ENCODE data around the gene ARAP1. TPM values are rescaled to one million over a fixed set of nuclear protein-coding genes. Genes with fewer than 3 reads are reported as not detected.

The ARAP1 gene
- total RNA-seq, 1 donor from 2014 or later: 86.2 TPM

DNA sequence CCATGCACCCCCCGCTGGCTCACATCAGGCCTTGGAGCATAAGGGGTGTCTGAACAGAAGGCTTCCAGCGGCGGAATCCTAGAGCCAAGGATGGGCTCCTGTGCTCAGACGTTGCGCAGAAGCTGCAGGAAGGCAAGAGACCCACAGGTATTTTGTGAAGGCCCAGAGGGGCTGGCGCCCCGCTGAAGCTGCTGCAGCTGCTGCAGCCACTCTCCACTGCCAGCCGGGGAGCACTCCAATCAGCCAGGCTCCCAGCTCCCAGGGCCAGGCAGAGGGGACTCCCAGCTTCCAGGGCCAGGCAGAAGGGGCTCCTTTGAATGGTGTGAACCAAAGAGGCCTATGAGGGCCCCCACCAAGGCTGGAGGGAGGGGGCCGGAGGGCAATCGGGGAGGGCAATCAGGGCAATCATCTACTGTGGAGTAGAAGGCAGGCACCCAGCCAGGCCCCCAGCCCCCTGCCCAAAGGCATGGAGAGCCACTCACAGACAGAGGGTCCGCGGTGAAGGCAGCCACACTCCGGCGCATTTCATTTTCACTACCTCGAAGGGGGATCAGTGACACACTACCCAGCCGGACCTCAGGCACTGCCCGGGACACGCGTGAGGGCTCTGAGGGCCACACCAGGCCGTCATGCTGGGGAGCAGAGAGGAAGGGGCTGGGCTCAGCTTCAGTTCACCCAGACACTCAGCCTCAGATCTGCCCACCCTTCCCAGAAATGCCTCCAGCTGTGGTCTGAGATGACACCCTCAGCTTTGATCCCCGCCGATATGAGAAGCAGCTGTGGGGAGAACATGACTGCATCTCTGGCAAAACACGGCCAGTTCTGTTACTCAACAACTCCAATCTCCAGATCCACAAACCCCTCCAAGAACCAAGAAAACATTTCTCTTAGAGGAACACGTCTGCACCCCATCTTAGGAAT is 66.4 kb downstream of the ARAP1 start:
- peak; percentile 61 for DNase-seq (ENCODE audit: low spot score)

DNA sequence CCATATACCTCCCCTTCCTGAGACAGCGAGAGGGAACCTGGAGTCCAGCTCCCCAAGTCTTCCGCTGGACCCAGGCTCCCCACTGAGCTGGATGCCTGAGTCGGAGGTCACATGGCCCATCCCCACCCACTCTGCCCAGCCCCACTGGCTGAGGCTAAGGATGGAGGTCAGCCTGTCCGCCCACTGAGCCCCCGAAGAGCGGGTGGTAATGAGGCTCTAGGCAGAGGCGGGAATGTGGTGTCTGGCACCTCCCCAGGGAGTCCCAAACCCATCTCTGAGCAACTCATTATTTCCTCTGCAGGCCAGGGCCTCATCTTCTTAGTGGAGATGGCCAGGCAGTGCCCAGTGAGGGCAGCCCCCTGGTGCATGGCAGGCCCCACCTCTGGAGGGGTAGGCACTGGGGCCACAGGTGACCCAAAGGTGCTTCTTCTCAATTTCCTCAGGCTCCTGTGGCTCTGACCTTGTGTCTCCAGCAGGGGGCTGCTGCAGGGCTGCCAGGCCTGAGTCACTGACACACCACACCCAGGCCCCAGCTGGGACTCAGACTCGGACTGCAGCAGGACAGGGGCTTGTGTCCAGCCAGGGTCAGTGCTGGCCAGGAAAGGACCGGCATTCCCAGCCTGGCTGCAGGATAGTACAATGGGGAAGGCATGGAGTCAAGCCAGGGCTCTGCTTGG is 67.8 kb downstream of the ARAP1 start:
- DNase-seq (ENCODE audit: low spot score): peak; percentile 60

DNA sequence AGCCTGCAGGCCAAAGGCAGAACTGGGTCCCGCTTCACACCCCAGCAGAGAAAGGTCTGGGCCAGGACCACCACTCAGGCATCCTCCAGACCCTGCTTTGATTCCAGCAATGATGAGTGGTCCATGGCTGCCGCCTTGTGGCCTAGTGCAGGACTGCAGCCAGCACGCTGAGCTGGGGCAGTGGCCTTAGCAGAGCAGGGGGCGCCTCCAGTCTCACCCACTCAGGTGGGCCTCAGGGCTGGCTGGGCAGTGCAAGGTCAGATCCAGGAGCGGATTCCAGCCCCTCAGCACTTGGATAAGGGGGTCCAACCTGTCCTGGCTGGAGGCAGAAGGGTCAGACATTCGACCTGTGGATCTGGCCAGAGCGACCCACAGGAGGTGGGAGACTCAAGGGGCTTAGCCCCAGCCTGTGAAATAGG is 68.4 kb downstream of the ARAP1 start:
- peak; percentile 67 for DNase-seq (ENCODE audit: low spot score)

DNA sequence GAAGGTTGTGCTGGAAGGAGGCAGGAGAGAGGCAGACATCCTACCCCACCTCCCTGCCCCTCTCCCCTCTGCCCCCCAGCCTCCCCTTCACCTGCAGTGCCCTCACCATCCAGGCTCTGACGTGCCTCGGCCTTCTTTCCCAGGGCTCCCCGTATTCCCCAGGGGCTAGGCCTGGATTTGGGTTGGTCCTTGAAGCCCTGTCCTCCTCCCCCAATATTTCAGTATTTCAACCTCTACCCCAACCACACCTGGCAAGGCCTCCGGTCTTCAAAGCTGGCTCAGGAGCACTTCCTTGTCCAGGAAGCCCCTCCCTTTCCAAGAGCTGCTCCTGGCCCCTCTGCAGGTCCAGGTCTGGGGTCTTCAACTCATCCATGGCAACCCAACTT is 69.4 kb downstream of the ARAP1 start:
- no peak for DNase-seq (ENCODE audit: low spot score)

DNA sequence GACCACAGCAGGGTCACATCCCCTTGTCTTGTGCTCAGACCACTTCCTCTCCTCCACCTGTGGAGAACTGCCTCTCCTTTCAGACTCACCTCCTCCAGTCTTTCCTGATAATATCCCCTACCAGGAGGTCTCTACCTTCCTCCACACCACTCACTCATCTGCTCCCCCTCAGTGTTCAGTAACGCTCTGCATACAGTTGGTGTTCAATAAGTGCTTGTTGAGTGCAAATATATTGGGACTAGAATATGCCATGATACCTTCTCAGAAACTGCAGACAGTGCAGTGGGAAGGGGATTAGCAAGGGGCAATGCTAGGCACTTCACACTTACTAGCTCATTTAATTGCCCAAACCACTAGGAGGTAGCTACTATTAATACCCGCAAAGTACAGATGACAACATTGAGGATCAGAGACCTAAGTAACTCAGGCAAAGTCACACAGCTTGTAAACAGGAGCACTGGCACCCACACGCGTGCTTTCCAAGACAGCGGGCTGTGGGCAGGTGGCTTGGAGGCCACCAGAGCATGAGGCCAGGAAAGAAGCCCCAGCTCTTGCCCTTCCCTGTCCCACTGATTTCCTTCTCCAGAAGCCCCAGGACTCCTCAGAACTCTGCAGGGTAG is 69.9 kb downstream of the ARAP1 start:
- no peak for DNase-seq (ENCODE audit: low spot score)

DNA sequence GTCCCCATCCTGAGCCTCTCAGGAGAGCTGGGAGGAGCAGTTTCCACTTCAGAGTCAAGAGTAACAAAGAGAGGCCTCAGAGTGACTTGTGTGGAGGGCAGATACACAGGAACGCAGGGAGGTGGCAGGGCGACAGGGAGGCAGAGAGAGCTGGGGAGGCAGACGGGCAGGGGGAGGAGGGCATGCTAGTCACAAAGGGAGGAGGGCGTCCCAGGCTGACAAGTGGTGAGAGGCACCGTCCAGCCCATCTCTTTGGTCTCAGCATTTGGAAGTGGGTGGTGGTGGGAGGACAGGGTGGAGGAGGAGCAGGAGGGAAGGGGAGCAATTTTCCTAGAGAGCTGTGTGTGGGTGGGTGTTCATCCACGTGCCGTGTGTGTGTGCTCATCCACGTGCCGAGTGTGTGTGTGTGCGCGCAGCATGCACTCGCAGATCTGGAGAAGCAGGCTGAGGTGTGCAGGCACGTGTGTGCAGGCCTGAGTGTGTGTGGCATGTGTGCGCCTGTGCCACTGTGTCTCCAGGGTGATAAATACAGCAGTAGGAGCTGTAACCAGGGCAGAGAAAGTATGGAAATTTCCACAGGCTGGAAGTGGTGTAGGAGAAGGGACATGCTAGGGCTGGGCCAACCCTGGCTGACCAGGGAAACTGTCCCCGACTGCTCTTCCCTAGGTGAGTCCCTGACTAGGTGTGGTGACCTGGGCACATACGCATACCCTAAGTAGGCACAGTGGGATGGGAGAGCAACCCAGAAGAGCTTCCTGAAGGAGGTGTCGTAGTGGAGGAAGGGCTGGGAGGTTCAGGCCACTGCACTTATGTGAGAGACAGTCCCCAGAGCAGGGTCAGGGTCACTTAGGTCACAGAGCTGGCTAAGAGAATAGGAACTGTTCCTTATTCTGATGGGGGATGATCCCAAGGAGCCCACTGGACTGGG is 70.7 kb downstream of the ARAP1 start:
- DNase-seq (ENCODE audit: low spot score): no peak

DNA sequence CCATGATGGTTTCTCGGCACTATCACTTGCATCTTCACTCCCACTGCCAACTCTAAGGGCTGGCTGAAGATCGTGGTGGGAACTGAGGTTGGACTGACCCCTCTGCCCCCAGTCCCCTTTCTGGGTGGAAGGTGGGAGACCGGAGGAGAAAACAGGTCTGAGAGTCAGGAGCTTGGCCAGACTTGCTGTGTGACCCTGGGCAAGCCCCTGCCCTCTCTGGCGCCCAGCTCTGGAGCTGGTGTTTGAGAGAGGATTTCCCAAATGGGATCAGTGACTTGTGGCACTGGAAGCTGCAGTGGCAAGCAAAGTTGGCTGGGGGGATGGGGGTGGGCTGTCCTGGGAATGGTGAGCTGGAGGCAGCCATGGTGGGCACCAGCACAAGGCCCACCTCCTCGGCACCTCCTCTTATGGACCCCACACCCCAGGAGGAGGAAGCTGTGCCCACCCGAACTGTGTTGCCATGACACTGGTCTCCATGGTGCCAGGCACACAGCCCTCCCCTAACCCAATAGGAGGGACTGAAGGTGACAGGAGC is 71.5 kb downstream of the ARAP1 start:
- DNase-seq (ENCODE audit: low spot score): no peak

DNA sequence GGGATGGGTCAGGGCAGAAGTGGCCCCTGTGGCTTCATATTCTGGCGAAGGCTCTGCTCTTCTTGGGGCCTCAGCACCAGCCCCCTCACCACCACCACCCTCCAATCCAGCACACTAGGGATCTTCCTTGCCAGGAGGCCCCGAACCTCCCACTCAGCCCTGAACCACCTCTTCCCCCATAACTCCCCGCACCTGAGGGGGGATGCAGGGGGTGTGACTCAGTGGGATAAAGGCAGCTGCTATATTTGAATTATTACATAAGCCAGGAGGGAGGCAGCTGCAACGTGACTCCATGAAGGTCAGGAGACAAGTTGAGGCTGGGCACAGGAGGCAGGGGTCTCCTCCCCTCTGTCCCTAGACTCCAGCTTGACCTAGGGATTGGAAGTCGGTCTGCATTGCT is 72.3 kb downstream of the ARAP1 start:
- DNase-seq (ENCODE audit: low spot score): no peak

DNA sequence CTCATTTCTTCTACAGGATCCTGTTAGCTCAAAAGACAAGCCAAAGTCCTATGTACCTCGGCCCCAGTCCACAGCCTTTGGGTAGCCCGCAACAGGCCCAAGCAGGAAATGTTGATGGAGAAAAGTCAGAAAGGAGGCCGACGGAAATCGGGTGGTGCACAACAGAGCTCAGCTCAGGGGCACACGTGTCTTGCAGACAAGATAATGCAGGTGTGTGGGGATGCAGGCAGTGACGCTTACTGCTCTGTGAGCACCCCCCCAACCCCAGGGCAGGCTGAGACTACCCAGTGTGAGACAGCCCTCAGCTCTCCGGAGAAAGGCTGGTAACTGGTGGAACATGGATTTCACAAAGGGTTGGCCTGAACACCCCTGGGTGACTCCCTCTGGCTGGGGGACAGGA is 73.7 kb downstream of the ARAP1 start:
- no peak for DNase-seq (ENCODE audit: low spot score)

DNA sequence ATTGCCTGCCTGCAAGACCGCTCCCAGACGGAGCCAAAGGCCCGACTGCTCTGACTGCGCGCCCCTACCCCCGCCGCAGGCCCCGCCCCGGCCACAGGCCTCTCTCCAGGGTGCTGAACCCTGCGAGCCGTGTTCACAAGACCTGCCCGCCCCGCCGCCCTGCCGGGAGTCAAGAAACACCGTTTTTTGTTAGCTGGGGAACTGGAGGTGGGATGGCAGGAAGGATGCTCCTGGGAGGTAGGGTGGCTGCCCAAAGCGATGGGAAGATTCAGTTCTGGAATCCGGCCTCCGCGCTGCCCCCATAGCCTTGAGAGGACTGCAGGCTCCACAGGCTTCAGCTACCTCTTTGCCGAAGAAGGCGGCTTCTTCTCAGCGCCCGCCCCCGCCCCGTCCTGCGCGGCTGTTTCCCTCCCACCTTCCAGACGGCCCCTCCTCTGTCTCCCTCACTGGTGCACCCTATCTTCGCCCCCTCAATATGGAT is 75.3 kb downstream of the ARAP1 start:
- DNase-seq (ENCODE audit: low spot score): no peak

DNA sequence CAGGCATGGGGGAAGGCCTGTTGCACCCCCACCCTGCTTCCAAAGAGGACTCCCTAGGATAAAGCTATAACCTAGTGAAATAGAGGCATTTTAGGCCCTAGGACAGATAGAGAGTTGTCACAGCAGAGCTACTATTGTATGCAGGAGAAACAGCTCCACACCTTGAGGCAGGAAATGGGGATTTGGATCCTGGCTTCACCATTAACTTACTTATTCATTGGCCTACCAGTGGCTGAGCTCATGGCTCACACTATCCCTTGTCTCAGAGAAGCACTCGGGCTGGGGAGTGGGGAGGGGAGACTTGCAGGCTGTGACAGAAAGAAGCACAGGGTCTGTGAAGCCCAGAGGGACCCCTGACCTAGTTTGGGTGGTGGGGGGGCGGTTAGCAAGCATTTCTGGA is 77.0 kb downstream of the ARAP1 start:
- DNase-seq (ENCODE audit: low spot score): no peak

DNA sequence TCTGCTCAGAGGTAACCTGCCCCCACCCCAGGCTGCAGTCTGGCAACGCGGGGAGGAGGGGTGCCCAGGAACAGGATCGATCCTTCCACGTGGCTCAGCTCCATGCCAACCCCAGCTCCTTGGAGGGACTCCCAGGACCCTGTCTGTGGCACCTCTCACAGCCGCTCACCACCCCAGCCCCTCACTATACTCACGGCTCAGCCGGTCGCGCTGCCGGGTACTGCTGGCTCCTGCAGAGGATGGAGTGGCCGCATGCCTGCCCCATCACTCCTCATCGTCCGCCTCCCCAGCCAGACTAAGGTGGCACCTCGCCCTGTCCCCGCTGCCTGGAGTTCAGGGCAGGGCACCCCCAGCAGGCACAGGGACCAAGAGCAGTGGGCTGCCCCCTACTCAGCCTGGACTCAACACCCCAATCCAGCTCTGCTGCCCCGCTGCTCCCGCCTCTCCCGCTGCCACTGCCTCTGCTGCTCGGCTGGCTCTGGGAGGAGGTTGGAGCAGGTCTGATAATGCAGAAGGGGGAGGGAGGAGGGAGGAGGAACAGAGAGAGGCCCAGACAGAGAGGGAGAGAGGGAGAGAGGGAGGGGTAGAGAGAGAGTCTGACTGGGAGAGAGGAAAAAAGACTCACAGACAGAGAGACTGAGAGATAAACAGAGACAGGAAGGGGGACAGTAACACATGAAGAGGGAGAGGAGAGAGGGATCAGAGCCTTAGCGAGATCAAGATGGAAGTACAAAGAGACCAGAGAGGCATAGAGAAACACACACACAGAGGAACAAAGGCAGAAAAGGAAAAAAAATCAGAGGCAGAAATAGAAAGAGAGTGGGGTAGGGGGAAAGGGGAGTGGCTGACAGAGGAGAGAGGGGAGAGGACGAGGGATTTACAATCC is 78.0 kb downstream of the ARAP1 start, which contains the start of gene PDE2A:
TSS of gene PDE2A (minus strand) at position 480 of the 886 bp plus-strand sequence. CDS start at position 265, 215 bp downstream.
- no peak for DNase-seq (ENCODE audit: low spot score)

DNA sequence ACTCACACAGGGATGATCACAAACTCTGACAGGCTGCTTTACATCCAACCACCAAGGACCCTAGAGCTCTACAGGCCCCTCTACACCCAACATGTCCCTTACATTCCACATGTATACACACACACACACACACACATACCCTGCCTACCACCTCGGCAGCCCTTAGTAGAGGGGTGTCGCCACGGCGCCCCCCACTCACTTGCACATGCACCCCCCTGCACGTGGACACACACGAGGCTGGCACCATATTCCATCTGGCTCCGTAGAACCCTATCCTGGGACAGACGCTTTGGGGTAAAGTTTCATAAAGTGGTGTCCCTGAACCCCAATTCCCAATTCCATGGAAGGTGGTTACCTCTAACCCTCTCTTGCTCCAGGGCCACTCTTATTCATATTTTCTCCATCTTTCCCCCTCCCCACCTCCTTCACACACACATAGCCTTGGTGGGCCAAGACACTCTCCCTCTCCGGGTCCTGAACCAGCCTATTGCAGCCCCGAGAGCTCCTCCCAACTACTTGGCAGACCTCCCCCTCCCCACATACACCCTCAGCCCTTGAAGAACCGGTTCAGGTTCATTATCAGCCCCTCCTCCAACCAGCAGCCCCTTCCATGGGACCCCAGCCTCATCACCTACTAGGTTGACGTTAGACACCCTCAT is 78.8 kb downstream of the ARAP1 start:
- no peak for DNase-seq (ENCODE audit: low spot score)

DNA sequence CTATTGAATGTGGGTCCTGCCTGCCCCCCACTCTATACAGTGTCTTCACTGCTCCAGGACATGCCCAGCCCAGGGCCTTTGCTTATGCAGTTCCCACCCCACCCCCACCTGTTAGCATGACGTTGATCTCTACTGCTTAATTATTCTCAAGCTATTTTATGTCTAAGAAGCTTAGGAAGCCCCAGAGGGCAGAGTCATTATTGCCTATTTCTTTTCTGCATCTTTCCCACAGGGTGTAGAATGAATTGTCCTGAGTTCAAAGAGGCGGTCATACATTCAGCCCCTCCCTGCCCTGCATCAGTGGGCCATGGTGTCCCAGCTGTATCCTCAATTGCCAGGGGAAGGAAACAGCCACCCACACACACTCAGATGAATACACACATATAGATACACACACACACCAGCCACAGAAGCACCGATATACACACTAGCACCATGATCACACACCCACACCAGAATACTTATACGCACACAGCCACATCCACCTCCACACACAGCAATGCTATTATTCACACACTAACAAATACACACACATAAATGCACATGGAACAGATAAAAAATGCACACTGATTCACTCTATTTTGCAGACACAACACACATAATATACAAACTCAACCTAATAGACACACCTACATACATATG is 79.5 kb downstream of the ARAP1 start:
- no peak for DNase-seq (ENCODE audit: low spot score)

DNA sequence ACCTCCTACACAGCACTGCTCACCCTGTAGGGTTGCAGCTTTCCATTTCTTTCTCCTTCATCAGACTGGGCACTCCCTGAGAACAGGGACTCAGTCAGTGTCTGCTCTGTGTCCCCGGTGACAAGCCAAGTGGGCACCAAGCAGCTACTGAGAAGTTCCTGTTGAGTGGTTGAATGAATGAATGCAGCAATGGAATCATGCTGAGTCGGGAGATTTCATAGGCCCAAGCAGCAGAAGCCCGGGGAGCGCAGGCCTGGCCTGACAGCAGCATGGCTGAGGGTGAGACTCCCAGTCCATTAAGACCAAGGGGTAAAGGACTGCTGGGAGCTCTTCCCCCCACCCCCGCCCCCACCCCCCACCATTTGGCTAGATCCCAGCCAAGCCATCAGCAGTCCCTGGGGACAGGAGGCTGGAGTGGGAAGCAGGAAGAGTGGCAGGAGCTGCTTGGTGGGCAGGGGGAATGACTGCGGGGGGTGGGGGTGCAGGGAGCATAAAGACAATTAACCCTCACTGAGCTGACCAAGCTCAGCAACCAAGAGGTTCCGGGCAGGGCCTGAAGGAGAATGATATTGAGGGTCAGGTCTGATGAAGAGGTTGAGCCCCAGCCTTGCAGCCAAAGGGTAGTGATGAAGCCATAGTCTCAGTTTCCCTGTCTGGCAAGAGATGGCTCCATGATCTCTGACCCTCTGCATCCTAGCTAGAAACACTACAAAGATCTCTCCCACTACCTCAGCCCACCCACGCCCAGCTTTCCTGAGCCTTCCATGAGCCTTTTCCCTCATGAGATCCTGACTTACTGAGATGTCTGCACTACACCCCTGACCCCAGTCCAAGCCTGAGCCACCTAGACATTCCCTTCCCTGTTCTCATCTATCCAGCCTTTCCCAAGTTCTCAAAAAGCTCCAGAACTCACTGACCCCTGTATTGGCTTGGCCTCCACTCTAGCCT is 80.8 kb downstream of the ARAP1 start:
- DNase-seq (ENCODE audit: low spot score): no peak

DNA sequence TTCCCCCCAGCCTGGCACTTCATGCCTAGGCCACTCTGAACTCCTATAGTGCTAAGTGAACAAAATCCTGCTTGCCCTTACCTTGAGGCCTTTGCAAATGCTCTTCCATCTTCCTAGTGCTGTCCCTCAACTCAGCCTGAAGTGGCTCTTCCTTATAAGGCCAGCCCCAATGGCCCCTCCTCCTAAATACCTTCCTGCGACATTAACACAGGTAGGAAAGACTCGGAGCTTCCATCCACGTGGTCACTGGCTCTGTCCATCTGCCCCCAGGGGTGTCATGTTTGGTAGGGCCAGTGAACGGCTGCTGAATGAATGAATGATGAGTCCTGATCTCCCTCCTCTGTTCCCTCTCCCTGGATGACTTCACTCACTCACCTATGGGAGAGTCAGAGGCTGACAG is 82.2 kb downstream of the ARAP1 start:
- DNase-seq (ENCODE audit: low spot score): no peak

DNA sequence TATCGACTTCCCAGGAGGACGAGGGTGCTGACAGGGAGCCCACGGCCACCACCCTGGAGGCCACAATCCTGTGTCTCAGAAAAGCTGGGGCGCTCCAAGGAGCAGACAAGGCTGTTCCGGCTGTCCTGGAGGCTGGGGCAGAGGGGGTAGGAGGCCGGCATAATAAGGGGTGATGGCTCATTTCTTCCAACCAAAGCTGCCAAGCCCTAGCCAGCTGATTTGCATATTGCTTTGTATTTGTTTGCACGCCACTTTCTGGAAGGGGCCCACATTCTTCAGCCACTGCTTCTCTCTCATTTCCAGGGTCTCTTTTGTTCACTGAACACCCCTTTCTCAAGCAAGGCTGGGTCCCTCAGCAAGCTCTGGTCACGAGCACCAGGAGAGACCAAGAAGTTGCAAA is 82.7 kb downstream of the ARAP1 start:
- no peak for DNase-seq (ENCODE audit: low spot score)

All from ureter (tissue), 1 donor.